IPS DF 4.7 (cell line): ENCODE measurements around the gene EIF3K.

Experiments
- DNase-seq: peaks from one replicate; pipeline ENCODE4 v3.0.0-alpha.2; 2013; ENCODE audit warnings: low spot score; ENCODE audit errors: extremely low read depth

Gene EIF3K

DNA sequence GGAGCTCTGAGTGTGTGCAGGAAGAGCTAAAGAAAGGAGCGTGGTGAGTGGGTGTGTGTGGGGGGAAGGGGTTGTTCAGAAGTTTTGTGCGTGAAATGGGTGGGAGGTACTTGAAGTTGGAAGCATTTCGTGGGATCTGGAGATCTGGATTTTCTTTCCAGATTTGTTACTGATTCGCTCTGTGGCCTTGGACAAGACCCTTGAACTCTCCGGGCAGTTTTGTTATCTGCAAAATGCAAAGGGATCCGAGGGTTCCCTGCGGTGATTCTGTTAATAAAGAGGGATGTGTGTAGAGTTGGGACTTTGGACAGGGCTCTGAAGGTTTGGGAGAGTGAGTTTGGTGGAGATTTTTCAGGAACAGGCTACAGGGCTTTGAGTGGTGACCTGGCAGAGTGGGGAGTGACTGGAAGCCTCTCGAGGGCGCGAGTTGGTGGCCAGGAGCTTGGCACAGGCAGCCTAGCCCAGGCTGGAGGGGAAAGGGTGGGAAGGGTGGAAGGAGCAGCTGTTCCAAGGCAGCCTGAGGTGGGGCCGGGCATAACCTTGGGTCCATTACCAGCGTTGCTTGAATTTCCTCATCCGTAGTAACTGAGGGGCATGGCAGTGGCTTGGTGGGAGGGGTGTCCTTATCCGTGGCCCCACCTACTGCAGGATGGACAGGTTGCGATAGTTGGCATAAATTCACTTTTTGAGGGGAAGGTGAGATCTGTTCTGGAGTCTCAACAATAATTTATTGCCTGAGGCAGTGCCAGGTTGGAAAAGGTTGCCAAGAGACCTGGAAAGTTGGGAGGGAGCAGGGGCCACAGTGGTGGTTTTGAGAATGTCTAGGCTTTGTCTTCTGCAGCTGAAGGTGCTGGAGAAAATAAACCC, 30.6 kb downstream of the EIF3K start:
- no peak for DNase-seq

DNA sequence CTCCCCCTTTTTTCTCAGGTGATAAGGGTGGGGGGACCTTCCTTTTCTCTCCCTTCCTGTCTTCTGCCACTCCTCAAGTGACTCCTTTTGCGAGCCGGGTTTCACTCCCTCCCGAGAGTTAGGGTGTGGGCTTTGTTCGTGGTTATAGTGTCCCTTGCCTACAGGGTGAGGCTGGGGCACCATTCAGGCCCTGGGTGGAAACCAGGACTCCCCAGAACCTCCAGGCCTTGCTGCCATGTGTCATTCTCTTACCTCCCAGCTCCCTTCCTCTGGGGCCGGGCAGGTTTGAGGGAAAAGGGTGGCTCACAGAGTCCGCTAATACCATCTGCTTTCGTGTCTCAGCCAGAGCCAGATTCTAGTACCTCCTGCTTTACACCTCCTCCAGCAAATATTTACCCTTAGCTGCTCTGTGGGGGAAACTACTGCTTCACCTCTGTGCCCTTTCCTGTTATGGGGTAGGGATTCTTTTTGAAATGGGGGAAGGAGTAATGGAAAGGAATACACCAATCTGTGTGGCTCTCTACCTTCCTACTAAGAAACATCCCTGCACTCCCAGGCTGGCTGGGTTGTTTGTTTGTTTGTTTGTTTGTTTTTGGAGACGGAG, 31.3 kb downstream of the EIF3K start:
- DNase-seq: no peak

DNA sequence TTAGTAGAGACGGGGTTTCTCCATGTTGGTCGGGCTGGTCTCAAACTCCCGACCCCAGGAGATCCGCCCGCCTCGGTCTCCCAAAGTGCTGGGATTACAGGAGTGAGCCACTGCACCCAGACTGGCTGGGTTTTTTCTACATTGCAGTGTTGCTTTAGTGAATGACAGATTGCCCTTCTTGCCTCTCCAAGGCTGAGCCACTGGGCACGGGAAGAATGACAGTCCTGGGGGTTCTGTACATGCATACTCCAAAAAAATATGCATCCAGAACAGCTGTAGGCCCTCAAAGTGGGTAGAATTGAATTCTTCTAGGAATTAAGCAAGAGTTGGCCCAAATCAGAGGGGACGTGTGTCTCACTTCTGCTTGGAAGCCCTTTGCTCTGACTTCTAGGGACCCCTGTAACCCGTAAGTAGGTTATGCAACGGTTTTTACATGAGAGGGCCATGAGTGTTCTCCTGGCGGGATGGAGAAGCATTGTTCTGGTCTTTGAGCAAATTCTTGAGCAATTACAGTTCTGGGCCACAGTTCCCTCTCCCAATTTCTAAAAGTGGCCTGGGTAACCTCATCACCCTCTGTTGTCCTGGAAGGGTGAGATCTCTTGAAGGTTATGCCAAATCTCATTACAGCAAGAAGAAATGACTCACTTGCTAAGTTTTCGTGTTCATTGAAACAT, 32.1 kb downstream of the EIF3K start:
- DNase-seq: no peak

DNA sequence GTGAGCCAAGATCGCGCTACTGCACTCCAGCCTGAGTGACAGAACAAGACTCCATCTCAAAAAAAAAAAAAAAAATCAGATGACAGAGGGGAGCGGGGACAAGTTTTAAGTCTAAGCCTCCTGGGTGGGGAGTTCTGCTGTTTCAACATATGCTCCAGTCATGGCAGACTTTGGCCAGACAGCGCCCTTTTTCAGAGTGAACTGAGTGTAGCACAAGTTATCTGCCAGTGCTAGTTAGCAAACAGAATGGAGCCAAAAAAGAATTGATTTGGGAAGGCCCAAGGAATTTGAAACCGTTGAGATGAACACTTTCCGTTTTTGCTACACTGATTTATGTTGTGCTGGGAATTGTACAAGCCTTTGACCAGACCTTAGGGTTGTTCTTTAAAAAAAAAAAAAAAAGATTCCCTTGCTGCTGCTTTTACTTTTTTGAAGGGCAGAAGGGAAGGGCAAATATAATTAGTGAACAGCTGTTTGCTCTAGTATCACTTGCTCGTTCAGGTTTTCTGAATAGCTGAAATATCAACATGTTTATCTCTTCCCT, 34.1 kb downstream of the EIF3K start:
- DNase-seq: no peak

DNA sequence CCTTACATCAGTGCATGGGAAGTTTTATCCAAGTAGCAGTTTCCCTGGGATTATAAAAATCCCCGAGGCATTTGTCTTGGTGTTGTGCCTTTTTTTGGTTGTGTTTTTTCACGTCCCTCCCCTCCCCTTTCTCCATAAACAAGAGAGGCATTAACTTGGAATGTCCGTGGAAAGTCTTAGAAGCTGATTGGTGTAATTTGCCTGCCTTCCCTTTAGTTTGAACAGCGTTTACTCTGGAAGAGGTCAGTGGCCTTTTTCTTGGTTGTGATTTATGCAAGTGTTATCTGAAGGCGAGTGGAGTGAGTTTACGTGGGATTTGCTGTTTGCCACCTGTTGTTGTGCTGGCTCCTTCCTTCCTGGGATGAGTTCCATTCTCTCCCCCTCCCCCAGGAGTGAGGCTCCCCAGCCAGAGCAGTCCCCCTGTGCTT, 35.7 kb downstream of the EIF3K start:
- DNase-seq: no peak

DNA sequence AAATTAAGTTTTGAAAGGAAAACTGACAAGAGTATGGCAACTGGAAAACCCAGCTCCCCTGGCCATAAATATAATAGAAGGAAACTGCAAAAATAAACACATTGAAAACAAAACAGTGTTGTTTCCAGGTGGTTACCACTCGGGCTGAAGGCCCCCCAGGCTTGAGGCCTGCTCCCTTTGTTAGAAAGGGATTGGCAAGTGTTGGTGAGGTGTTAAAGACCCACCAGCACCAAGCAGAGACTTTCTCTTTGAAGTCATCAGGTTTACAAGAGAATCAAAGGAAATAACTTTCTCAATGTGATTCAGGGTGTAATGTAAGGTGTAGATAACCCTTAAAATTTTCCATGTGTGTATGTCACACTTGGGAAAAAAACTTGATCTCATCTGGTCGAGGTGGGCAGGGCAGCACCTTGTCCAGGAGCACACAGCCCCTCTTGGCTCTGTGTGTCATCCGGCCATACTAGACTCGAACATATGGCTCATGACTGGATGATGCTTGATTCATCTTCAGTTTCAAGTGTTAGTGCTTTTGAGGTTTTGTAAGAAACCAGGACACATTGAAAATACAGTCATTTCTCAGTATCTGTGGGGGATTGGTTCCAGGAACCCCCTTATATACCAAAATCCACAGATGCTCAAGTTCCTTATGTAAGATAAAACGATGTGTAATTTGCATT, 36.3 kb downstream of the EIF3K start:
- DNase-seq: no peak

DNA sequence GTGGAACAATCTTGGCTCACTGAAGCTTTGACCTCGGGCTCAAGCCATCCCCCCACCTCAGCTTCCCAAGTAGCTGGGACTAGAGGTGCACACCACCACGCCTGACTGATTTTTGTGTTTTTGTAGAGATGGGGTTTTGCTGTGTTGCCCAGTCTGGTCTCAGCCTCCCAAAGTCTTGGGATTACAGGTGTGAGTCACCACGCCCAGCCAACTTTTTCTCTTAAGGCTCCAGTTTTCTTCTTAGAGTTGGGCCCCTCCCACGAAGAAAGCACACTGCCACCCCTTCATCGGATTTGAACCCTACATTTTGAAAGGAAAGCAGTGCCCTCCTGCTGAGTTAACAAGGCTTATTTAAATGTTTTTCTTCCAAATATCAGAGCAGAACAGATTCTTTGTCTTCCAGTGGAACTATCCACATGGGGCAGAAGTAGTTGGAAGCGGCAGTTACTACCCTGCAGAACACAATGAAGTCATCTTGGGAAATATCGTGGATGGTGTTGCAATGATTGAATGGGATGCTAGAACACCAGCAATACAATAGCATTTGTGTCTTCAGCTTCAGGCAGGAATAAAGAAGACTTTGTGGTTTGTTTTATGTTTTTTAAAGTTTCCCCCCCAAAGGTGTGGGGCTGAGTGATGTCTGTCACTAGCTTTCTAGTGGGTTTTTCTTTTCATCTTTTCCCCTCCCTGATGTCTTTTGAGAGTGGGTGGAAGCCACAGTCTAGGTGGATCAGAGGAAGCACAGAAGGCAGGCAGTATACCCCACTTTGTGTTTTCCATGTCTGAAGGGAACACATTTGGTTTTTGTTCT, 37.4 kb downstream of the EIF3K start:
- DNase-seq: no peak

DNA sequence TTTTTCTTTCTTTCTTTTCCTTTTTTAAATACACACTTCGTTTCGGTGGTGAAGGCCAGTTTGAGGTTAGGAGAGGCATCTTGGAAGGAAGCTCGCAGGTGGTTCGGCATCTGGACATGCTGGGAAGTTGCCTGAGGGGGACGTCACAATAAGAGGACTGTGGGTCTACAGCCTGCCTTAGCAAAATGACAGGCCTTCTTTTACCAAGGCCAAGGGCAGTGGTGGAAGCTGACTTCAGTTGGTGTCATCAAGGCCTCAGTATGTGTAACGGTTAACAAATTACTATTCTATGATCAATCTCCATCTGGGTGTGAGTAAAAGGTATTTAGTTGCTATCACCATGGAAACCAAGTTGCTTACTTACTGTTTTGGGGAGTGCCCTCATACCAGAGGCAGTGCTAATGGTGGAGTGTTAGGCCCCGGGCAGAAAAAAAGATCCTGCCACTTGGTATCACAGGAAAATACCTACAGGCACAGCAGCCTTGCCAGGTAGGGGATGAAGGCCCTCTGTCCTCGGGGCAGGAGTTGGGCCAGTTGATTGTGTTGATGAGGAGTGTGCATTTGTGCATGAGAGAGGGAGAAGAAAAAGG, 38.7 kb downstream of the EIF3K start:
- no peak for DNase-seq

DNA sequence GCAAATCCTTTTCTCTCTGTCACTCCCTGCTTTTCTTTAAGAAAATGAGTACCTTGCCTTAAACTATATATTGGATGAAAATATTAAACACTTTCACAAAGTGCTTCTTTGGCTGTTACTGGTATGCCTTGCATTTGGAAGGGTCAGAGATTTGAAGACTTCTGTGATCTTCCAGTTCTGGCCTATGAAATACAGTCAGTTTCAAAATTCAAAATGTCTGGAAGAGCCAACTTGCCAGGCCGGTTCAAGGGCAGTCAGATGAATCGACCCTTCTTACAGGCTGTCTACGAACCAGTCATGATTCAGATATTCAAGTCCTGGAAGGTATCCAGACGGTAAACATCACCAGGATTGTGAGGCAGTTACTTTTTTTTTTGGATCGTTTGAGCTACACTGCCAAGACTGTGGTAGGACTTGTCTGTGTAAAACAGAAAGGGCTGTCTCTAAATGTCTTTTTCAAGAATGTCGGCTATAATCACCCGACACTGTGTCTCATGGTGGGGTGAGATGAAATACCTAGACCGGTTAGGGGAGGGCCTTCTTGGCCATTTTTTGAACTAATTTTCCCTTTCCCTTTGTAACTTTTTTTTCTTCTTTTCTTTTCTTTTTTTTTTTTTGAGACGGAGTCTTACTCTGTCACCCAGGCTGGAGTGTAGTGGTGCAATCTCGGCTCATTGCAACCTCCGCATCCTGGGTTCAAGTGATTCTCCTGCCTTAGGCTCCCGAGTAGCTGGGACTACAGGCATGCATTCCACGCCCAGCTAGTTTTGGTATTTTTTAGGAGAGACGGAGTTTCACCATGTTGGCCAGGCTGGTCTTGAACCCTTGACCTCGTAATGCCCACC, 39.7 kb downstream of the EIF3K start:
- no peak for DNase-seq

DNA sequence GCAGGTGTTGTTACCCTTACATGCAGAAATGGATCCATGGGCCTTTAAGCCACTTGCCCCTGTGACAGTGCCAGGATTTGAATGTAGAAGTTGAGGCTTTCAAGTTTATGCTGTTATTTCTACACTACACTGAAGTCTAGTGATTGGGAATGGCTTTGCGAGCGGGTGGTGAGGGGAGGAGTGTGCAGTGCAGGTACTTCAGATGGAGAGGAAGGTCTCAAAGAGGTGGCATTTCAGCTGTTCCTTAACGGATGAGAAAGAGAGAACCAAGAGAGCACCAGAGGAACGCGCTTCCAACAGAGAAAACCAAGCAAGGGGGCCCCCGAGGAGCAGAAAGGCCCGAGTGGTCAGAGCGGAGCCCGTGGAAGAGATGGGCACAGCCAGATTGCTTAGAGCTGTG, 41.7 kb downstream of the EIF3K start:
- no peak for DNase-seq

DNA sequence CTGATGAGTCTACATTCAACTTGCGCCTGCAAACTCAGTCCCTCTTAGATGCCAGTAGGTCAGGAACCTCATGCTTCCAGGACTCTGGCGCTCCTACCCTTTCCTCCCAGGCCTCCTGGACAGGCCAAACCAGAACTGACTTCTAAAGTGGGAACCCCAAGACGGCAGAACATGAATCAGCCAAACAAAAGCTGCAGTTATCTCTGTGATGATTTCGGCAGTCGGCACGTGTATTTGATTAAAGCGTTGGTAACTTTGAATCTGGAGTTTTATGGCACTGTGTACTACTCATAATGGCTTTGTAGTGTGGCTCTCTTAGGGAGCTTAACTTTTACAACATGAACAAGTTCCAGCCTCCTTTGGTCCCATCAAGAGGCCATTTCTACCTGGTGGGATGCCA, 42.1 kb downstream of the EIF3K start:
- DNase-seq: no peak

DNA sequence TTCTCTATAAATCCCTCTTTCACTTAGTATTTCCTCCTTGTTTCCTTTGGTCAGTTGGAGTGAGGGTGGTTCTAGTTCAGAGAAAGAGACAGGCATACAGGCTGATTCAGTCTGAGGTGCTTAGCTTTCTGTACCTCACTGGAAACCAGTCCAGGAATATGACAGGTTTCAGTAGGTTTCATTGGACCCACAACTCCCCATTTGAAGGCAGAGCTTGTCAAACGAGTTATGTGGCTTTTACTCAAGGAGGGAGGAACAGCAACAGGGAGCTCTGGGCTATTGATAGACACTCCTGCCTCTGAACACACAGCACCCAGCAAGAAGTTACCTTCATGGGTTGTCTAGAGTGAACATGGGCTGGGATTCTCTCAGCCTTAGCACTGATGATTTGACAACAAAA, 43.0 kb downstream of the EIF3K start:
- no peak for DNase-seq

DNA sequence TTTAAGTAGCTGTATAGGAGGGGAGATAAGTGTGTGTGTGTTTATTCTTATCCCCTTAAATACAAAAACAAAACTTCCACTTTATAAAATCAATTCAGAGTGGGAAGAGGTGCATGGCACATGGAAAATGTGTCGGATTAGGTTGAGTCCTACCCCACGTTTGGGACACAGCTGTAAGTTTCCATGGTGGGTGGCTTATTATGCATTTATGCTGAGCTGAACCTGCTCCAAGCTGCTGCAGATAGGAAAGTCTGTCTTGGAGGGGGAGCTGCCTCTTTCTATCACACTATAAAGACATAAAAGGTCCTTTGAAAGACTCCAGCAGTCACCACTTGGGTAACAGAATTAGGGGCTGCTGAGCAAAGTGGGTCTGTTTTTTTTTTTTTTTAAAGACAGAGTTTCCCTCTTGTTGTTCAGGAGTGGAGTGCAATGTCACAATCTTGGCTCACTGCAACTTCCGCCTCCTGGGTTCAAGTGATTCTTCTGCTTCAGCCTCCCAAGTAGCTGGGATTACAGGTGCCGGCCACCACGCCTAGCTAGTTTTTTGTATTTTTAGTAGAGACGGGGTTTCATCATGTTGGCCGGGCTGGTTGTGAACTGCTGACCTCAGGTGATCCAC, 43.7 kb downstream of the EIF3K start:
- no peak for DNase-seq

DNA sequence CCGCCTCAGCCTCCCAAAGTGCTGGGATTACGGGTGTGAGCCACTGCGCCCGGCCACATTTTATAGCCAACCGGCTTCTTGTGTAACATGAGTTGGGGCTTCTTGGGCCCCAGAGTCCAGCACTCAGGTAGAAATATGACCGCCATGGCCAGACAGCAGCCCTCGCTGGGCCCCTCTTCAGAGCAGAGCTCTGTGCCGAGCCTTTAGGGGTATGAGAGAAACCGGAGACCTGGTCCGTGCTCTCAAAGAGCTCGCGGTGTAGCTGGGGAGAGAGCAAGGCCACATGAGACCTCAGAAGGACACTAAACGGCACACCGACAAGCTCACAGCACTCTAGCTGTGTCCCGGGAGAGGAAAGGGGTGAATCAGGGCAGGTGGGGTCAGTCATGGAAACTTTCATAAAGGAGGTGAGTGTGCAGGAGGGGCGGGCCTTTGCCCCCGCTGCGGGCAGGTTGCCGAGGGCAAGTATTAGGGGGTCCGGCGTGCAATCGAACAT, 44.2 kb downstream of the EIF3K start:
- DNase-seq: no peak

DNA sequence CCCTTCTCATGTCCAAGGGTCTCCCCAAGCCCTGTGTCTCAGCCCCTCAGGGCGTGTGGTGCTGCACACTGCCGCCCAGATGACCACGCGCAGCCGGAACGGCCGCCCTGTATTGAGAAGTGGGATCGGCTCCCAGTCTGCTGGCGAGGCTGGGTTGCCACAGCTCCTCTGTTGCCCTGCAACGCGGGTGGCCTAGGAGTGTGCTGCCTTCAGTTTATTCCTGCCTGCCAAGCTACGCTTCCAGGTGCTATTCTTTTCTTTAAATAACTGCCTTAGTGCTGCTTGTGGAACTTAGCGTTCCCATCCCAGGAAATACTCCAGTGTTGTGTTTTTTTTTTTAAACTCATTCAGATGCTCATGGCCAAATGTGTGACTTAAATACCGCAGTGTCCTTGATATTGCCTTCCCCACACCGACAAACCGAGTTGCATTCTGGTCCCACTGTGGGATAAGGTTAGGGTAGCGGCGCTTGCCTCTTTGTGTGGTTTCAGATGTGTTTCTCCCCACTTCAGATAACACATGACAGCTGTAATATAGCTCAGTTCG, 45.0 kb downstream of the EIF3K start:
- no peak for DNase-seq

DNA sequence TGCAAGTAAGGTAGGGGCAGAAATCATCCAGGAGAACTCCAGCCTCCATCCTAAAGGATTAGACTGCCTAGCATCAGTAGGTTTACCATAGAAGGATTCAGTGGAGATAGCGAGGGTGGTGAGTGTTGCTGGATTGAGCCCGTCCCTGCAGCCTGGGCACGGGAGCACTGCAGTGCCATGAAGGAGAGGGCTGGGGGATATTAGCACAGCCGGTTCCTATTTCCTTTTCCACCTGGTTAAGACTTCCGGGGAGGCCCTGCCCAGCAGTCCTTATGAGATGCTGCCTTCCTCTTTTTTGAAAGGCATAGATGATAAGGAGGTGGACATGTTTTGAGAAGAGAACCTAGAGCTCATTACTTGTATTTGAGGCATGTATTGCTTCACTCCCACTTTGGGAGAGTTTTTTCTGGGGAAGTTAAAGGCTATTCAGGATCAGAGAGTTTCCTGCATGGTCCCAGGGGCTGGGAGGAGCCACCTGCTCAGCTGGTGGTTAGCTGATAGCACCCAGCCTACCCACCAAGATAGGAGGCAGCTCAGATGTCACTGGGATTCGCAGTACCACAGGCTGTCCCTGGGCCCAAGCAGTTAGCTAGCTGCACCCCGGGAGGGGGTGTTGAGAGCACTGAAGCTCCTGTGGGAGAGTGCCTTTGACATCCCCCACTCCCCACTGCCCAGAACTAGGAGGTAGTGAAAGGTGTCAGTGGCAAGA, 45.7 kb downstream of the EIF3K start:
- DNase-seq: no peak

DNA sequence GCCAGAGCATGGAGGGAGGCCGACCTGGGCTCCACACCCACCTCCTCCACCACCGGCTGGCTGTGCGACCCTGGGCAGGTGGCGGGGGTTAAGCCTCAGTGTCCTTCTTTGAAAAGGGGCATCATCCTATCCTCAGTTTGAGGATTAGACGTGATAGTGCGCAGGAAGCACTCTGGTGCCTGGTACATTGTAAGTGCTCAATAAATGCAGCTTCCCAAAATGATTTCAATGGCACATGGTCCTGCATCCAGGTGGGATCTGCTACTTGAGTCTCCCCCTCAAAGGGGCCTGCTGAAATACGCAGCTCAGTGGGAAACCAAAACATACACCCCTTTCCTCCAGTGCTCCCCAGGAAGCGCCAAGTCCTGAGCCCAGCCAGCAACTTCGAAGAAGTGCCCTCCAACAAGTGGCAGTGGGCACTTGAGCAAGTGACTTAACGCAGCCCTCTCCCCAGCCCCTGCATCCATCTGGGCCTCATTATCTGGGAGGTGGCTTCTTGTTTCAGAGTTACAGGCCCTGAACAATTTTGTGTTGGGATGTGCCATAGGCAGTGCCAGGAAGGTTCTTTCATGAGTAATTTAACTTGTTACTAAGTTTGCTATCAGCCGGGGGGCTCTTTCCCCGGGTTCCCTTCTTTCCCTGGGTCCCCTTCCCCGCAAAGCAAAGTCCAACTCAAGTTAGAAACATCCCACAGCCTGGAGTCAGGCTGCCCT, 46.4 kb downstream of the EIF3K start:
- no peak for DNase-seq
